Neuronal stem cell (in vitro differentiated cells): ENCODE measurements around the gene TRABD.

Experiments used
- DNase-seq: peaks from one replicate; pipeline ENCODE4 v3.0.0-alpha.2; 2013; ENCODE audit warnings: low spot score
- H2AFZ ChIP-seq: one replicate; pipeline ENCODE4 v1.6.1; 2013; ENCODE audit warnings: mild to moderate bottlenecking, low read length, inconsistent platforms
- H2AK5ac ChIP-seq: 2 replicates; pipeline ENCODE4 v1.6.1; 2013; ENCODE audit warnings: low read depth, mild to moderate bottlenecking, inconsistent platforms, low read length, moderate library complexity, mixed read lengths
- H2BK120ac ChIP-seq: 2 replicates; pipeline ENCODE4 v1.6.1; 2013; ENCODE audit warnings: low read depth, mild to moderate bottlenecking, inconsistent platforms, low read length, moderate library complexity, mixed read lengths
- H2BK12ac ChIP-seq: one replicate; pipeline ENCODE4 v1.6.1; 2013; ENCODE audit warnings: low read length, inconsistent platforms
- H2BK15ac ChIP-seq: 2 replicates; pipeline ENCODE4 v1.6.1; 2013; ENCODE audit warnings: mild to moderate bottlenecking, low read length, inconsistent platforms, mixed read lengths
- H2BK5ac ChIP-seq: one replicate; pipeline ENCODE4 v1.6.1; 2013; ENCODE audit warnings: inconsistent platforms, mild to moderate bottlenecking, low read length, moderate library complexity
- H3K14ac ChIP-seq: one replicate; pipeline ENCODE4 v1.6.1; 2013; ENCODE audit warnings: low read length, inconsistent platforms
- H3K18ac ChIP-seq: 2 replicates; pipeline ENCODE4 v1.6.1; 2013; ENCODE audit warnings: low read length, inconsistent platforms
- H3K23ac ChIP-seq: 2 replicates; pipeline ENCODE4 v1.6.1; 2013; ENCODE audit warnings: low read depth, mild to moderate bottlenecking, mixed read lengths, low read length, inconsistent platforms; ENCODE audit not compliant: poor library complexity
- H3K27ac ChIP-seq: replicated peaks from 3 replicates; pipeline ENCODE4 v1.5.1; 2013; ENCODE audit warnings: low read length, inconsistent platforms
- H3K27me3 ChIP-seq, 3 experiments: 2 replicates each; pipeline ENCODE4 v1.6.1; 2013; ENCODE audit warnings: low read length in 3 of 3, mild to moderate bottlenecking in 2 of 3, inconsistent platforms in 1 of 3, low read depth in 1 of 3, mixed read lengths in 1 of 3, moderate library complexity in 1 of 3; ENCODE audit not compliant: control insufficient read depth in 3 of 3, insufficient read depth in 3 of 3
- H3K36me3 ChIP-seq, 2 donors: replicated peaks in 1 of 2; 2 replicates each; pipeline ENCODE4 v1.6.1; 2013; ENCODE audit warnings: low read length in 2 of 2; ENCODE audit not compliant: control insufficient read depth in 2 of 2, insufficient read depth in 2 of 2
- H3K4ac ChIP-seq: 2 replicates; pipeline ENCODE4 v1.6.1; 2013; ENCODE audit warnings: inconsistent platforms, mild to moderate bottlenecking, low read length, moderate library complexity
- H3K4me1 ChIP-seq, 2 donors: 1 replicate in 1 of 2; 2 replicates in 1 of 2; pipeline ENCODE4 v1.6.1; 2013; ENCODE audit warnings: low read length in 2 of 2, low read depth in 1 of 2; ENCODE audit not compliant: control insufficient read depth in 2 of 2, insufficient read depth in 1 of 2
- H3K4me2 ChIP-seq: one replicate; pipeline ENCODE4 v1.6.1; 2013; ENCODE audit warnings: mild to moderate bottlenecking, low read length, inconsistent platforms; ENCODE audit not compliant: insufficient read depth, poor library complexity, severe bottlenecking
- H3K4me3 ChIP-seq, 2 donors: 2 replicates each; pipeline ENCODE4 v1.5.1; 2013; ENCODE audit warnings: low read length in 2 of 2, mild to moderate bottlenecking in 2 of 2, inconsistent platforms in 1 of 2, moderate library complexity in 1 of 2
- H3K79me1 ChIP-seq: one replicate; pipeline ENCODE4 v1.6.1; 2013; ENCODE audit warnings: low read depth, mild to moderate bottlenecking, inconsistent platforms, low read length, moderate library complexity
- H3K9ac ChIP-seq: one replicate; pipeline ENCODE4 v1.6.1; 2013; ENCODE audit warnings: mild to moderate bottlenecking, low read depth, low read length, inconsistent platforms; ENCODE audit not compliant: poor library complexity
- H3K9me3 ChIP-seq, 2 donors: replicated peaks in 1 of 2; 2 replicates each; pipeline versions ENCODE3 to v1.6.1; 2013; ENCODE audit warnings: low read length in 2 of 2, mild to moderate bottlenecking in 2 of 2, inconsistent platforms in 1 of 2, low read depth in 1 of 2, mixed read lengths in 1 of 2, moderate library complexity in 1 of 2; ENCODE audit not compliant: control insufficient read depth in 2 of 2, insufficient read depth in 1 of 2
- H4K8ac ChIP-seq: one replicate; pipeline ENCODE4 v1.6.1; 2013; ENCODE audit warnings: low read depth, mild to moderate bottlenecking, inconsistent platforms, low read length, moderate library complexity
- H4K91ac ChIP-seq: one replicate; pipeline ENCODE4 v1.6.1; 2013; ENCODE audit warnings: low read length, low read depth, mild to moderate bottlenecking, inconsistent platforms; ENCODE audit not compliant: poor library complexity
- WGBS, 2 donors: extraction: QIAGEN DNeasy Blood & Tissue Kit; methylation state at CpG; one replicate each; pipeline ENCODE4 v1.1.7; 2013; ENCODE audit warnings: missing lambda C conversion rate in 2 of 2, mixed read lengths in 1 of 2; ENCODE audit not compliant: insufficient read length in 2 of 2, insufficient replicate concordance in 1 of 2; ENCODE audit errors: extremely low coverage in 2 of 2; 5-methylcytosine and 5-hydroxymethylcytosine counted together

Gene TRABD

GRCh38 chr22:50213263-50213662 lies 27.6 kb downstream of the TRABD start:
- Histone ChIP-seq H3K36me3 (peaks cover 49 to 84% of the 10 kb centered on the region in 2 donors), H3K4ac (no peak overlapping the region)

GRCh38 chr22:50215297-50216054 lies 29.8 kb downstream of the TRABD start:
- H3K79me1 ChIP-seq, result peaks cover 8% of the 10 kb centered on the region
- no peak for DNase-seq
- no CpG with 5 or more reads among the region's 17 CpGs for WGBS, 2 donors

More at GRCh38 chr22:50213263-50213662, 27.6 kb downstream of the TRABD start:
- Histone ChIP-seq H3K27me3 (no peaks in the 10 kb centered on the region), H2BK5ac (no peak overlapping the region), H4K8ac (no peak overlapping the region), H2AK5ac (no peak overlapping the region), H3K27ac (no peak overlapping the region), H2AFZ (no peak overlapping the region), H4K91ac (no peak overlapping the region), H2BK15ac (no peak overlapping the region), H2BK12ac (no peak overlapping the region), H3K4me1 (no peaks in the 10 kb centered on the region), H3K79me1 (peaks cover 6% of the 10 kb centered on the region), H3K23ac (no peak overlapping the region), H3K4me2 (no peak overlapping the region), H3K14ac (no peak overlapping the region), H2BK120ac (no peak overlapping the region), H3K4me3 (no peak overlapping the region), H3K9ac (no peak overlapping the region), H3K18ac (no peak overlapping the region), H3K9me3 (peaks cover 0 to 2% of the 10 kb centered on the region in 2 donors)
- no peak for DNase-seq
- no CpG with 5 or more reads among the region's 9 CpGs for WGBS, 2 donors

GRCh38 chr22:50216055-50216683 lies 30.5 kb downstream of the TRABD start:
- no peak for DNase-seq
- Histone ChIP-seq H3K4me2 (no peak overlapping the region), H3K27me3 (no peaks in the 10 kb centered on the region), H4K91ac (no peak overlapping the region), H3K23ac (peak overlapping the region; percentile 31), H3K36me3 (peaks cover 61 to 89% of the 10 kb centered on the region in 2 donors), H3K4me3 (no peak overlapping the region), H3K18ac (no peak overlapping the region), H3K9me3 (peaks cover 0 to under 1% of the 10 kb centered on the region in 2 donors), H2BK5ac (no peak overlapping the region), H3K14ac (no peak overlapping the region), H3K9ac (peak overlapping the region; percentile 15), H2BK15ac (no peak overlapping the region), H2BK12ac (no peak overlapping the region), H3K4ac (no peak overlapping the region), H2AK5ac (no peak overlapping the region), H2AFZ (no peak overlapping the region), H3K79me1 (peaks cover 7% of the 10 kb centered on the region), H2BK120ac (no peak overlapping the region), H3K4me1 (no peaks in the 10 kb centered on the region), H3K27ac (no peak overlapping the region), H4K8ac (no peak overlapping the region)
- no CpG with 5 or more reads among the region's 15 CpGs for WGBS, 2 donors

More at GRCh38 chr22:50215297-50216054, 29.8 kb downstream of the TRABD start:
- Histone ChIP-seq H3K9ac (no peak overlapping the region), H3K4me2 (no peak overlapping the region), H2BK12ac (no peak overlapping the region), H2BK15ac (no peak overlapping the region), H2BK5ac (no peak overlapping the region), H3K14ac (no peak overlapping the region), H3K9me3 (peaks cover 0 to 2% of the 10 kb centered on the region in 2 donors), H3K18ac (no peak overlapping the region), H3K4me3 (no peak overlapping the region), H3K4ac (no peak overlapping the region), H3K23ac (peak overlapping the region; percentile 65), H4K91ac (no peak overlapping the region), H3K36me3 (peaks cover 60 to 89% of the 10 kb centered on the region in 2 donors), H2AFZ (no peak overlapping the region), H3K27me3 (no peaks in the 10 kb centered on the region), H2AK5ac (no peak overlapping the region), H2BK120ac (no peak overlapping the region), H4K8ac (no peak overlapping the region), H3K4me1 (no peaks in the 10 kb centered on the region), H3K27ac (no peak overlapping the region)
